ENCODE results near the gene TAF1A. TPM values are rescaled to one million over a fixed set of nuclear protein-coding genes. Genes with fewer than 3 reads are reported as not detected.

The TAF1A gene
- total RNA-seq, 1 experiment from 2014 or later = 19.3 TPM

DNA sequence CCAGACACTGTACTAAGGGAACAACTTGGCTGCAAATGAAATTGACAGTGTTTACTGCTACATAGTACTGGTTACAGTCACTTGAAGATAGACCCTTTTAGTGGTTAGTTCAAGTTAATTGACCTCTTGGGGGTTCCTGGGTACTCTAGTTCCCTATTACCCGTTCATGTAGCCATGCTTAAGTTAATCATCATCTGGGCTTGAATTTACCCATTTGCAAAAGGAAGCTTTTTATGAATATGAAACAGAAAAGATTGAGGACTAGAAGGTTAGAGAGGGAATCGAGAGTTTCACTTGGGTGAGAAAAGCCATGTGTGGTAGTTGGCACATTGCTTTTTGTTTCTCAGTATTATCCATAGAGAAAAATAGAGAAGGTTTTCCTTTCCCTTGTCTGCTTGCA lies 30.8 kb upstream of the TAF1A start:
- DNase-seq (ENCODE audit: low spot score) = no peak
- intact Hi-C loops (cut with micrococcal nuclease; ENCODE audit: unreplicated experiment) = no loop called here
- ChIA-PET POLR2A (ENCODE audit: low non-redundant PET) (no interaction called here), CTCF (no interaction called here)
- H3K4me3 ChIP-seq (ENCODE audit: low read depth, low read length, poor library complexity, severe bottlenecking) = no peak overlapping the region
- no TSS peak for BruUV-seq (replicated peaks)
- H3K4me1 ChIP-seq (ENCODE audit: insufficient read depth, low read length, poor library complexity, severe bottlenecking) = peaks cover 12% of the 10 kb centered on the region
- no peak for TF ChIP-seq EZH2 (IDR thresholded peaks at IDR 0.05; ENCODE audit: borderline replicate concordance, low read depth, low read length, poor library complexity, severe bottlenecking)
- TF ChIP-seq, protein P1, sequence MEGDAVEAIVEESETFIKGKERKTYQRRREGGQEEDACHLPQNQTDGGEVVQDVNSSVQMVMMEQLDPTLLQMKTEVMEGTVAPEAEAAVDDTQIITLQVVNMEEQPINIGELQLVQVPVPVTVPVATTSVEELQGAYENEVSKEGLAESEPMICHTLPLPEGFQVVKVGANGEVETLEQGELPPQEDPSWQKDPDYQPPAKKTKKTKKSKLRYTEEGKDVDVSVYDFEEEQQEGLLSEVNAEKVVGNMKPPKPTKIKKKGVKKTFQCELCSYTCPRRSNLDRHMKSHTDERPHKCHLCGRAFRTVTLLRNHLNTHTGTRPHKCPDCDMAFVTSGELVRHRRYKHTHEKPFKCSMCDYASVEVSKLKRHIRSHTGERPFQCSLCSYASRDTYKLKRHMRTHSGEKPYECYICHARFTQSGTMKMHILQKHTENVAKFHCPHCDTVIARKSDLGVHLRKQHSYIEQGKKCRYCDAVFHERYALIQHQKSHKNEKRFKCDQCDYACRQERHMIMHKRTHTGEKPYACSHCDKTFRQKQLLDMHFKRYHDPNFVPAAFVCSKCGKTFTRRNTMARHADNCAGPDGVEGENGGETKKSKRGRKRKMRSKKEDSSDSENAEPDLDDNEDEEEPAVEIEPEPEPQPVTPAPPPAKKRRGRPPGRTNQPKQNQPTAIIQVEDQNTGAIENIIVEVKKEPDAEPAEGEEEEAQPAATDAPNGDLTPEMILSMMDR (conservative IDR thresholded peaks at IDR 0.05; ENCODE audit: low read depth, low read length) = no peak
- H3K9me3 ChIP-seq (ENCODE audit: low read depth, low read length, poor library complexity, severe bottlenecking) = no peaks in the 10 kb centered on the region
- H3K27ac ChIP-seq (ENCODE audit: low read depth, low read length, poor library complexity, severe bottlenecking) = no peak overlapping the region
- H3K36me3 ChIP-seq (ENCODE audit: insufficient read depth, low read length, poor library complexity, severe bottlenecking) = peaks cover 27% of the 10 kb centered on the region
- H3K27me3 ChIP-seq (replicated peaks; ENCODE audit: insufficient read depth, low read depth, low read length, poor library complexity) = peaks cover 5% of the 10 kb centered on the region

GRCh38 chr1:222618880-222619596 lies 29.3 kb upstream of the TAF1A start:
- CTCF ChIA-PET = no interaction called here
- TF ChIP-seq, protein P1 (conservative IDR thresholded peaks at IDR 0.05; ENCODE audit: low read depth, low read length) = no peak
- TF ChIP-seq EZH2 (IDR thresholded peaks at IDR 0.05; ENCODE audit: borderline replicate concordance, low read depth, low read length, poor library complexity, severe bottlenecking) = no peak
- intact Hi-C loops (cut with micrococcal nuclease; ENCODE audit: unreplicated experiment) = no loop called here
- Histone ChIP-seq H3K9me3 (ENCODE audit: low read depth, low read length, poor library complexity, severe bottlenecking) (no peaks in the 10 kb centered on the region), H3K27me3 (replicated peaks; ENCODE audit: insufficient read depth, low read depth, low read length, poor library complexity) (peaks cover 20% of the 10 kb centered on the region), H3K4me3 (ENCODE audit: low read depth, low read length, poor library complexity, severe bottlenecking) (peak overlapping the region; percentile 89), H3K36me3 (ENCODE audit: insufficient read depth, low read length, poor library complexity, severe bottlenecking) (peaks cover 18% of the 10 kb centered on the region), H3K4me1 (ENCODE audit: insufficient read depth, low read length, poor library complexity, severe bottlenecking) (peaks cover 12% of the 10 kb centered on the region), H3K27ac (ENCODE audit: low read depth, low read length, poor library complexity, severe bottlenecking) (no peak overlapping the region)
- DNase-seq (ENCODE audit: low spot score) = peak; percentile 28
- BruUV-seq (replicated peaks) = TSS peak; percentile 48
- POLR2A ChIA-PET (ENCODE audit: low non-redundant PET) = no interaction called here

DNA sequence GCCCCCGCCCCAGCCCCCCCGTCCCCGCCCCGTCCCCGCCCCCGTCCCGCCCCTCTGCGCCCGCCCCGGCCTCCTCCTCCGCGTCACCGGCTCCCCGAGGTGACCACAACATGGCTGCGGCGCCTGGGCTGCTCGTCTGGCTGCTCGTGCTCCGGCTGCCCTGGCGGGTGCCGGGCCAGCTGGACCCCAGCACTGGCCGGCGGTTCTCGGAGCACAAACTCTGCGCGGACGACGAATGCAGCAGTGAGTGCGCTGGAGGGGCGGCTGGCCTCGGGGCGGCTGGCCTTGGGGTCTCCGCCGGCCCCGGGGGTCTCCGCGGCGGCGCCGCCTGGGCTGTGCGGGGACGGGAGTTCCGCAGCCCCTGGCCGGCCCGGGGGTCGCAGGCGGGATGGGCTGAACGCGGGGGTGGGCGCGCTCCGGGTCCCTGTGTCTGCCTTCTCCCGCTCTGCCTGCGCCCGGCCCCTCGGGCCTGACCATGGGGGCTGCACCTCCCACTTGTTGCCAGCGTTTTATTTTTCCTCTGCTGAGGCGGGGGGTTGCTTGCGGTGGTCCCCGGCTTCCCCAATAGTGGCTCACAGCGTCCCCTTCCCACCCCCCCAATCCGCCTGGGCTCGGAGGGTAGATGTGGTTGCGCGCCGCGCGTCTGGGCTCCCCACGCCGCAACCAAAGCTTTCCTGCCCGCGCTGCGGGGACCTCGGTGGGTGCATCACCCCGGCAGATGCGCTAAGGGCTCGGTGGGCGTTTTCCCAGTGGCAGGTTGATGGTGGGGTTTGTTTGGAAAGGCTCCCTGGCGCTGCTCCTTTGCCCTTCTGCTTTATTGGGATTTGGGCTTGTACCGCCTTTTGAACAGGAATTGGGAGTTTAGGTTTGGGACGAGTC lies 28.5 kb upstream of the TAF1A start, which contains the start of gene MIA3:
Gene MIA3, plus strand, starts transcription at position 97 of the 879 bp plus-strand sequence. Its CDS starts 14 bp downstream, at position 111.
- CTCF ChIA-PET = no interaction called here
- Histone ChIP-seq H3K27ac (ENCODE audit: low read depth, low read length, poor library complexity, severe bottlenecking) (peak within 1 kb of the TSS; percentile 89), H3K4me3 (ENCODE audit: low read depth, low read length, poor library complexity, severe bottlenecking) (peak within 1 kb of the TSS; percentile 89), H3K36me3 (ENCODE audit: insufficient read depth, low read length, poor library complexity, severe bottlenecking) (peaks cover 11% of the 10 kb centered on the region), H3K4me1 (ENCODE audit: insufficient read depth, low read length, poor library complexity, severe bottlenecking) (peaks cover 12% of the 10 kb centered on the region), H3K9me3 (ENCODE audit: low read depth, low read length, poor library complexity, severe bottlenecking) (no peaks in the 10 kb centered on the region), H3K27me3 (replicated peaks; ENCODE audit: insufficient read depth, low read depth, low read length, poor library complexity) (peaks cover 28% of the 10 kb centered on the region)
- intact Hi-C loops (cut with micrococcal nuclease; ENCODE audit: unreplicated experiment) = no loop called here
- POLR2A ChIA-PET (ENCODE audit: low non-redundant PET) = no interaction called here
- peak; percentile 13 for DNase-seq (ENCODE audit: low spot score)
- no TSS peak for BruUV-seq (replicated peaks)
- no peak for TF ChIP-seq EZH2 (IDR thresholded peaks at IDR 0.05; ENCODE audit: borderline replicate concordance, low read depth, low read length, poor library complexity, severe bottlenecking)
- TF ChIP-seq, protein P1 (conservative IDR thresholded peaks at IDR 0.05; ENCODE audit: low read depth, low read length) = no peak
